Measurements from ENCODE around the gene ENOX1.

GRCh38 chr13:43732726-43733125 lies 54.0 kb downstream of the ENOX1 start:
- TF ChIP-seq CTCF (IDR thresholded peaks at IDR 0.05) (no peak), EP300 (IDR thresholded peaks at IDR 0.05) (no peak)
